Measurements from ENCODE around the gene MAU2.
"Not testable (repeated sequence)": the region's sequence is repeated elsewhere in the genome, so short reads cannot be mapped to it uniquely, and the experiment has no call there.

MAU2 gene

DNA sequence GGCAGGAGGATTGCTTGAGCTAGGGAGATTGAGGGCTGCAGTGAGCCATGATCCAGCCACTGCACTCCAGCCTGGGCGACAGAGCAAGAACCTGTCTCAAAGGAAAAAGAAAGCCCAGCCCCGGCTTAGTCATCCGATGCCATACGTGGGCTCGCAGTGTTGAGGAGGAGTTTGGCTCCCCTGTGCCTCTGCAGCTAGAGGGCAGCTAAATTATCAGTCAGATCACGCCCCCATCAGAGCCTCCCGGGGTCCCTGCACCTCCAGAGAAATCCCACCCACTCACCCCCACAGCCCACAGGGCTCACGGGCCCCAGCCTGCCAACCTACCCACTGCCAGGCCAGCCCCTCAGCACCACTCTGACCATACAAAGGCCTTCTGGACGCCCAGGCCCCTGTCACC lies 27.6 kb downstream of the MAU2 start:
- no peak for DNase-seq (ENCODE audit: low read depth)

DNA sequence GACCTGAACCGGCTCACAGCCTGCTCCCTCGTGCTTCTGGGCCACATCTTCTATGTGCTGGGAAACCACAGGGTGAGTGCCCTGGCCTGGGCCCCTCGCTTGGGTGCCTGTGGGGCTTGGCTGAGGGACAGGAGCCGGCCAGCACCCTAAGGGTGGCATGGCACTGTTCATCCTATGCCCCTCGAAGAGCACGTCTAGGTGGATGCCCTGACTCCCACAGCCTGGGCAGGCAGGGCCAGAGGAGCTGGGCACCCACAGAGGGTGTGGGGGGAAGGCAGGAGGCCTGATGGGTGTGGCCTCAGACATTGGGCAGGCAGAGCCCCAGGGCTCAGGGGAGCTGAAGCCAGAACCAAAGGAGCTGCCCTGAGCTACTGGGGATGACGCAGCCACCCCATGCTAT lies 28.7 kb downstream of the MAU2 start:
- no peak for DNase-seq (ENCODE audit: low read depth)

- not testable (repeated sequence) for DNase-seq (ENCODE audit: low read depth)
Observed at GRCh38 chr19:19350756-19351155, 30.1 kb downstream of the MAU2 start.

GRCh38 chr19:19352823-19353222 lies 32.2 kb downstream of the MAU2 start:
- DNase-seq (ENCODE audit: low read depth), result no peak

- DNase-seq (ENCODE audit: low read depth), result no peak
Observed at GRCh38 chr19:19354007-19354406, 33.4 kb downstream of the MAU2 start.

DNA sequence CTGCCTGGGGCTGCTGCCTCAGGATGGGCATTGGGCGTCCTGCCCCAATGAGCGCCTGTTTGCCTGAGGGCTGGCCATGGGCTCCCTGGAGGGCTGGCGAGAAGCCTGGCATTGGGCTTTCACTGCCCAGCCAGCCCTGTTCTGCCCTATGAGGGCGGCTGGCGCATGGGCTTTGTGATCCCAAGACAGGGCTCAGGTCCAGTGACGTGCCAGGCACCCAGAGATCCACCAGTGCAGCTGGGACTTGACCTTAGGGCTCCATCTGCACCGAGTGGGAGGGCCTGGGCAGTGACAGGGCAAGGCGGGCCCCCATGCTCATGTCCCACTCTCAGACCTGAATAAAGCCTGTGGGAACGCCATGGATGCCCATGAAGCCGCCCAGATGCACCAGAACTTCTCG lies 34.3 kb downstream of the MAU2 start:
- no peak for DNase-seq (ENCODE audit: low read depth)

- no peak for DNase-seq (ENCODE audit: low read depth)
Observed at GRCh38 chr19:19355606-19356139, 35.0 kb downstream of the MAU2 start.

GRCh38 chr19:19356500-19356899 lies 35.9 kb downstream of the MAU2 start:
- DNase-seq (ENCODE audit: low read depth), result no peak

GRCh38 chr19:19356901-19357566 lies 36.4 kb downstream of the MAU2 start:
- no peak for DNase-seq (ENCODE audit: low read depth)

- peak; percentile 55 for DNase-seq (ENCODE audit: low read depth)
Observed at GRCh38 chr19:19361075-19361594, 40.5 kb downstream of the MAU2 start.

DNA sequence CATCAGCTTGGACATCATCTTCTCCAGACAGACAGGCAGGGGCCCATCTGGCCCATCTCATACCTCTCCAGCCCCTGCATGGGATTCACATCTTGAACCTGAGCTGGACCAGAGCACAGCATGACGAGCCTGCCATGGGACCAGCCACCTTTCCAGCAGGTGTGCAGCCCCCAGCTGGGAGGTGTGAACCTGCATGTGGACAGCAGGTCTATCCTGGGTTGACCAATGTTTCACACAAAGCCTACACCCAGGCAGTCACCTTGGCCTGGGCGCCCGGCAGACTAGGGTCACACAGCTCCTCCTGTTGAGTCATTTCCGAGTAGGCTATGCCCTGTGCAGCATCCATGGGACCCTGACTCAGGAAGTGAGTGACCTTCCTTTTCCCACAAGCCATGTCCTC lies 41.4 kb downstream of the MAU2 start:
- DNase-seq (ENCODE audit: low read depth), result no peak

DNA sequence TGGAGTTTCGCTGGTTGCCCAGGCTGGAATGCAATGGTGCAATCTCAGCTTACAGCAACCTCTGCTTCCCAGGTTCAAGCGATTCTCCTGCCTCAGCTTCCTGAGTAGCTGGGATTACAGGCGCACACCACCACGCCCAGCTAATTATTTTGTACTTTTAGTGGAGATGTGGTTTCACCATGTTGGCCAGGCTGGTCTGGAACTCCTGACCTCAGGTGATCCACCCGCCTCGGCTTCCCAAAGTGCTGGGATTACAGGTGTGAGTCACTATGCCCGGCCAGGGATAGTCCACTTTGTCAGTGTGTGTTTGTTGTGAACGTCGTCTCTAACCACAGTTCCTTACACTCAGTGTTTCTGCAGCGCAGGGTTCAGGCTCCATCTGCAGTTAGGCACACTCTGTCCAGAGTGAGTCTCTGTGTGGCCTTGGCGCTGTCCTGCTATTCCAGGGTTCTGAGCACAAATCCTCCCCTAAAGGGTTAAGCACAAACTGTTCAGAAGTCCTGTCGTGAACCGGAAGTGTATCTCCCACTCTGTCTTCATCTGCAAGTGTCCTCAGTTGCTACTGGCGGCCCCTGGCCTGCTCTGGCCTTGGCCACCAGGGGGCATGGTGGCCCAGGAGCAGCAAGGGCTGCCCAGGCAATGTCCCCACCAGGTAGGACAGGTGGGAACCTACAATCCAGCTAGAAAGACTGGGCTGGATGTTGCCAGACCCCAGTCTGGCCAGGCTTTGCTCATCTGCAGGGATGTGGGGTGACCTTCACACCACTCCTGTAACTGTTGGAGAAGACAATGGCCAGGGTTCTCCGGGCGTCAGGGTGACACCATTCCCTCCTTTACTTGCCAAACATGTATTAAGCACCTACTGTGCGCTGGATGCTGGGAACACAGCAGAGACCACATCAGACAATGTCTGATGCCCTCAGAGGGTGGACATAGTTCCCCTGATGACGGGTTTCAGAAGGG lies 46.1 kb downstream of the MAU2 start:
- DNase-seq (ENCODE audit: low read depth), result no peak

GRCh38 chr19:19368087-19368486 lies 47.5 kb downstream of the MAU2 start:
- DNase-seq (ENCODE audit: low read depth), result no peak

DNA sequence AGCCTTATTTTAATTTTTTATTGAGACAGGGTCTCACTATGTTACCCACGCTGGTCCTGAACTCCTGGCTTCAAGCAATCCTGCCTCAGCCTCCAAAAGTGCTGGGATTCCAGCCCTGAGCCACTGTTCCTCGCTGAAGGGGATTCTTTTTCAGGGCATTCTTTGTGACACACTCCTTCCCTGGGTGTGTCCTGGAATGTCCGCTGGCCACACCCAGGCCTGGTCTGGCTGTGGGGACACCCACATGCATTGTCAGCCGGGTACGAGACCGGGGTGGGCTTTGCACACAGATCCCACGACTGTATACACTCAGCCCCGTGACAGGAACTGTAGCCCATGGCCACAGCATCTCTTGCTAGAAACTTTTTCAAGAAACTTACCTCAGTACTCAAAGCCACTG lies 50.4 kb downstream of the MAU2 start:
- DNase-seq (ENCODE audit: low read depth), result no peak

DNA sequence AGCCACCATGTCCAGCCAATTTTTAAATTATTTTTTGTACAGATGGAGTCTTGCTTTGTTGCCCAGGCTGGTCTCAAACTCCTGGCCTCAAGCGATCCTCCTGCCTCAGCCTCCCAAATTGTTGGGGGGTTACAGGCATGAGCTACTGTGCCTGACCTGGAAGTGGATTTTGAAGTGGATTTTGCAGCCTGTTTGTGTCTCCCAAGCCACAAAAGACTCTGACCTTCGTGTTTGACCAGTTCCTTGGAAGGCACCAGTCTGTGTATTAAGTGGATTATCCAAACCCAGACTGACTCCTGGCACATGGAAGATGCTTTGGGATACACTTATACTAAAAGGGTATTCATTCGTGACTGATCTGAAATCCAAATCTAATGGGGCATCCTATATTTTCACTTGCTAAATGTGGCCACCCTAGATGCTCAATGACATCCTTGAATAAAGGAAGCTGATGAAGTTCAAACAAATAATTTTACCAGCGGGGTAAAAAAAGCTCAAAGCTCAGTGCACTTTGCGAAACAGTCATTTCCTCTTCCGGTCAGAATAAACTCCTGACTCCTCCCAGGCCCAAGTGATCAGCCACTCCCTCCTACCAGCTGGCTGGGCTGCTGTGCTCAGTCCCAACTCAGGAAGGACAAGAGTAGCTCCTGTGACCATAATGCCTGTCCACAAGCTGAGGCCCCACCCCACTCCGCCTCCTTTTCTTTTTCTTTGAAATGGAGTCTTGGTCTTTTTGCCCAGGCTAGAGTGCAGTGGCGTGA lies 52.2 kb downstream of the MAU2 start:
- no peak for DNase-seq (ENCODE audit: low read depth)

- no peak for DNase-seq (ENCODE audit: low read depth)
Observed at GRCh38 chr19:19379527-19379926, 58.9 kb downstream of the MAU2 start.

GRCh38 chr19:19380316-19380715 lies 59.7 kb downstream of the MAU2 start:
- DNase-seq (ENCODE audit: low read depth), result not testable (repeated sequence)

- no peak for DNase-seq (ENCODE audit: low read depth)
Observed at GRCh38 chr19:19381007-19381926, 60.6 kb downstream of the MAU2 start.

DNA sequence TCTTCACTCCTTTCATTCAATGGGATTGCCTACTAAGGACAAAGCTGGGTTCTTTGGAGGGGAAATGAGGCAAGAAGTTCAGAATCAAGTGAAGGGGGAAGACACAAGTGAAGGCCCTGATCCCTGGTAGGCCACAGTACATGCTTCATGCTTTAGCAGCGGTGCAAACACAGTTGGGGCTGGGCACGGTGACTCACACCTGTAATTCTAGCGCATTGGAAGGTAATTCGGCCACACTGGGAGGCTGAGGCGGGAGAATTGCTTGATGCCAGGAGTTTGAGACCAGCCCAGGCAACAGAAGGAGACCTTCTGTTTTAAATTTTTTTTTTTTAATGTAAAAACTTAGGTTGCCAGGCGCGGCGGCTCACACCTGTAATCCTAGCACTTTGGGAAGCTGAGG lies 61.5 kb downstream of the MAU2 start:
- DNase-seq (ENCODE audit: low read depth), result no peak

DNA sequence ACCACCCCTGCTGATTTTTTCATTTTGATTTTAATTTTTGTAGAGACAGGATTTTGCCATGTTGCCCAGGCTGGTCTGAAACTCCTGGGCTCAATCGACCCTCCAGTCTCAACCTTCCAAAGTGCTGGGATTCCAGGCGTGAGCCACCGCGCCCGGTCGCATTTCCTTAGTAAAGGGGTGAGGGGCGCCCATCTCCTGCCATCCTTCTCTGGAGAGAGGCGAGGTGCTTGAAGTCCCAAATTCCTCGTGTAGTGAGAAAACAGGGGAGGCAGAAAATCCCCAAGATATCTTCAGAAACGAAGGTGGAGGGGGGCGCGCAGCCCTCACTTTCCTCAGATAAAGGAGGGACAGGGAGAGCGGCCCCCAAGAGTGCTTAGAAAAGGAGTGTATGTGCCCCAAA lies 63.9 kb downstream of the MAU2 start:
- DNase-seq (ENCODE audit: low read depth), result no peak
